ENCODE data around the gene MOXD1.
"Not testable (repeated sequence)": the region's sequence is repeated elsewhere in the genome, so short reads cannot be mapped to it uniquely, and the experiment has no call there.

DNA sequence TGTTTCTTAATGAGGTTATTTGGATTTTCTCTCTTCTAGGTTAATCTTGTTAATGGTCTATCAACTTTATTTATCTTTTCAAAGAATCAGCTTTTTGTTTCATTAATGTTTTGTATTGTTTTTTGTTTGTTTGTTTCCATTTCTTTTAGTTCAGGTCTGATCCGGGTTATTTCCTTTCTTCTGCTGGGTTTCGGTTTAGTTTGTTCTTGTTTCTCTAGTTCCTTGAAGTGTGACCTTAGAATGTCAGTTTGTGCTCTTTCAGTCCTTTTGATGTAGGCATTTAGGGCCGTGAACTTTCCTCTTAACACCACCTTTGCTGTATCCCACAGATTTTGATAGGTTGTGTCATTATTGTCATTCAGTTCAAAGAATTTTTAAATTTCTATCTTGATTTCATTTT is 49.3 kb downstream of the MOXD1 start:
- TF ChIP-seq, protein P1, sequence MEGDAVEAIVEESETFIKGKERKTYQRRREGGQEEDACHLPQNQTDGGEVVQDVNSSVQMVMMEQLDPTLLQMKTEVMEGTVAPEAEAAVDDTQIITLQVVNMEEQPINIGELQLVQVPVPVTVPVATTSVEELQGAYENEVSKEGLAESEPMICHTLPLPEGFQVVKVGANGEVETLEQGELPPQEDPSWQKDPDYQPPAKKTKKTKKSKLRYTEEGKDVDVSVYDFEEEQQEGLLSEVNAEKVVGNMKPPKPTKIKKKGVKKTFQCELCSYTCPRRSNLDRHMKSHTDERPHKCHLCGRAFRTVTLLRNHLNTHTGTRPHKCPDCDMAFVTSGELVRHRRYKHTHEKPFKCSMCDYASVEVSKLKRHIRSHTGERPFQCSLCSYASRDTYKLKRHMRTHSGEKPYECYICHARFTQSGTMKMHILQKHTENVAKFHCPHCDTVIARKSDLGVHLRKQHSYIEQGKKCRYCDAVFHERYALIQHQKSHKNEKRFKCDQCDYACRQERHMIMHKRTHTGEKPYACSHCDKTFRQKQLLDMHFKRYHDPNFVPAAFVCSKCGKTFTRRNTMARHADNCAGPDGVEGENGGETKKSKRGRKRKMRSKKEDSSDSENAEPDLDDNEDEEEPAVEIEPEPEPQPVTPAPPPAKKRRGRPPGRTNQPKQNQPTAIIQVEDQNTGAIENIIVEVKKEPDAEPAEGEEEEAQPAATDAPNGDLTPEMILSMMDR (IDR thresholded peaks at IDR 0.05; ENCODE audit: insufficient read depth, low read length, poor library complexity, severe bottlenecking) = not testable (repeated sequence)
- TF ChIP-seq EZH2phosphoT487 (conservative IDR thresholded peaks at IDR 0.05; ENCODE audit: low read length) = not testable (repeated sequence)

Data from SU-DHL-6 (cell line).